Kidney epithelial cell (primary cell): ENCODE data around the gene ARSB. TPM values are rescaled to one million over a fixed set of nuclear protein-coding genes. Genes with fewer than 3 reads are reported as not detected.

Experiments
- DNase-seq: peaks from one replicate; pipeline ENCODE4 v3.0.0-alpha.2; 2010; ENCODE audit warnings: low read depth
- H3K27me3 ChIP-seq: 2 replicates; pipeline ENCODE4 v1.6.0; 2011; ENCODE audit warnings: low read length; ENCODE audit not compliant: control insufficient read depth, insufficient read depth
- H3K36me3 ChIP-seq: 2 replicates; pipeline ENCODE4 v1.5.1; 2011; ENCODE audit warnings: low read length; ENCODE audit not compliant: control insufficient read depth, insufficient read depth
- H3K4me3 ChIP-seq: 2 replicates; pipeline ENCODE4 v1.5.1; 2011; ENCODE audit warnings: low read depth, mild to moderate bottlenecking, control low read depth, low read length
- total RNA-seq: library from RNA; depleted of rRNA; stranded (reverse); fragments of >200 nt; gene quantifications from 2 replicates; pipeline ENCODE4 v1.2.3, GENCODE V29; 2015
- TF ChIP-seq, protein P1 (sequence below): IDR thresholded peaks from 2 replicates; pipeline ENCODE4 v1.5.1; 2011; ENCODE audit warnings: mild to moderate bottlenecking, moderate library complexity, low read length, control low read depth, inconsistent platforms; ENCODE audit not compliant: insufficient read depth, poor library complexity, severe bottlenecking

Gene ARSB
- total RNA-seq, 1 donor from 2014 or later, result 17.5 TPM

DNA sequence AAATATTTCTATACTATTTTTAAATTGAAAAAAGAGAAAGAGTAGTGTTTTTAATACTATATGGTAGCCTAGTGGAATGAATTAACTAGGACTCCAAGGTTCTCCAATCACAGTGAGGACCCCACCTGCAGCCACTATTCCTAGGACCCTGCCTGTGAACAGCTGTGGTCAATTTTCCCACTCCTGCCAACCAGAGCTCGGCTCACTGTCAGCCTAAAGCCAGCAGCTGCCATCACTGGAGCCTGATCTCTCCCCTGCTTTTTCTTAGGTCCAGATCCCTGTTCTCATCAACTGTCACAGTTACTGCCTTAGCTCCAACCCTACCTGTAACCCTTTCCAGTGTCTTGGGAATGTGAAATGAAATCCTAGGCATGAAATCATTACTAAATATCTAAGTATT is 25.3 kb downstream of the ARSB start:
- DNase-seq, result no peak
- Histone ChIP-seq H3K36me3 (no peaks in the 10 kb centered on the region), H3K4me3 (no peak overlapping the region), H3K27me3 (no peaks in the 10 kb centered on the region)
- TF ChIP-seq, protein P1, sequence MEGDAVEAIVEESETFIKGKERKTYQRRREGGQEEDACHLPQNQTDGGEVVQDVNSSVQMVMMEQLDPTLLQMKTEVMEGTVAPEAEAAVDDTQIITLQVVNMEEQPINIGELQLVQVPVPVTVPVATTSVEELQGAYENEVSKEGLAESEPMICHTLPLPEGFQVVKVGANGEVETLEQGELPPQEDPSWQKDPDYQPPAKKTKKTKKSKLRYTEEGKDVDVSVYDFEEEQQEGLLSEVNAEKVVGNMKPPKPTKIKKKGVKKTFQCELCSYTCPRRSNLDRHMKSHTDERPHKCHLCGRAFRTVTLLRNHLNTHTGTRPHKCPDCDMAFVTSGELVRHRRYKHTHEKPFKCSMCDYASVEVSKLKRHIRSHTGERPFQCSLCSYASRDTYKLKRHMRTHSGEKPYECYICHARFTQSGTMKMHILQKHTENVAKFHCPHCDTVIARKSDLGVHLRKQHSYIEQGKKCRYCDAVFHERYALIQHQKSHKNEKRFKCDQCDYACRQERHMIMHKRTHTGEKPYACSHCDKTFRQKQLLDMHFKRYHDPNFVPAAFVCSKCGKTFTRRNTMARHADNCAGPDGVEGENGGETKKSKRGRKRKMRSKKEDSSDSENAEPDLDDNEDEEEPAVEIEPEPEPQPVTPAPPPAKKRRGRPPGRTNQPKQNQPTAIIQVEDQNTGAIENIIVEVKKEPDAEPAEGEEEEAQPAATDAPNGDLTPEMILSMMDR, result no peak

DNA sequence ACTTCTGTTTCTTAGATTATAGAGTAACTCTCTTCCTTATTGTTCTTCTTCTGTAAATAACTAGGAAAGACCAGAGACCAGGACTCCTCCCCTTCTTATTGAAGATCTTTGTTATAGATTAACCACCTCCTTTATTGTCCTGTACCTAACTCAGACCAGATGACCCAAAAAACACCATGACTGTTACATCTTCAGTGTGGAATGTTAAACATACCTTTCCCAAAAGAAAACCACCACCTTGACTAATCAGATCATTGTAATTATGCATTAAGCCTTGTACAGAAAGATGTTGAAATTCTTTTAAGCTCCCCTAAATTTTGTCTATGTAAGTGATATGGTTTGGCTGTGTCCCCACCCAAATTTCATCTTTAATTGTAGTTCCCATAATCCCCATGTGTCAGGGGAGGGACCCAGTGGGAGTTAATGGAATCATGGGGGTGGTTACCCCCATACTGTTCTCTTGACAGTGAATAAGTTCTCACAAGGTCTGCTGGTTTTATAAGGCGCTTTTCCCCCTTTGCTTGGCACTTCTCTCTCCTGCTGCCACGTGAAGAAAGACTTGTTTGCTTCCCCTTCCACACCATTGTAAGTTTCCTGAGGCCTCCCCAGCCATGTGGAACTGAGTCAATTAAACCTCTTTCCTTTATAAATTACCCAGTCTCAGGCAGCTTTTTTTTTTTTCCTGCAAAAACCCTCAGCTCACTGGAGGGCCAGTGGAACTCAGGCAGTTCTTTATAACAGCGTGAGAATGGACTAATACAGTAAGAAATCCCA is 26.3 kb downstream of the ARSB start:
- TF ChIP-seq, protein P1, result no peak
- Histone ChIP-seq H3K36me3 (no peaks in the 10 kb centered on the region), H3K4me3 (no peak overlapping the region), H3K27me3 (no peaks in the 10 kb centered on the region)
- DNase-seq, result peak; percentile 48

DNA sequence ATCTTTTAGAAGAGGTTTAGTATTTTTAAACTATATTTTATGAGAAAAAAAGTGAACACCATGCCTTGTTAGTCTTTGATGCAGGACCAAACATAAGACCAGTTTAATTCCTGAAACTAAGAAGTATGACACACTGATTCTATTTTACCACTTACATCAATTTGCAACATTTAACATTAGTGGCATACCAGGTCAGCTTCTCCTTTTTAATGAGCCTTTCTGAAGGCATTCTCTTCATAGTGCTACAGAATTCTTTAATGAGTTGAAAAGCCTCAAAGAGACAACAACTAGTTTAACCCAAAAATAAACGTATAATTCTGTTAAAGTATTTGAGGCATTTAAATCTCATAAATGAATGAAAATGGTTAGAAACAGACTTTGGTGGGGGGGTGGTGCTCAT is 28.2 kb downstream of the ARSB start:
- TF ChIP-seq, protein P1, result no peak
- DNase-seq, result no peak
- Histone ChIP-seq H3K4me3 (no peak overlapping the region), H3K36me3 (no peaks in the 10 kb centered on the region), H3K27me3 (no peaks in the 10 kb centered on the region)

DNA sequence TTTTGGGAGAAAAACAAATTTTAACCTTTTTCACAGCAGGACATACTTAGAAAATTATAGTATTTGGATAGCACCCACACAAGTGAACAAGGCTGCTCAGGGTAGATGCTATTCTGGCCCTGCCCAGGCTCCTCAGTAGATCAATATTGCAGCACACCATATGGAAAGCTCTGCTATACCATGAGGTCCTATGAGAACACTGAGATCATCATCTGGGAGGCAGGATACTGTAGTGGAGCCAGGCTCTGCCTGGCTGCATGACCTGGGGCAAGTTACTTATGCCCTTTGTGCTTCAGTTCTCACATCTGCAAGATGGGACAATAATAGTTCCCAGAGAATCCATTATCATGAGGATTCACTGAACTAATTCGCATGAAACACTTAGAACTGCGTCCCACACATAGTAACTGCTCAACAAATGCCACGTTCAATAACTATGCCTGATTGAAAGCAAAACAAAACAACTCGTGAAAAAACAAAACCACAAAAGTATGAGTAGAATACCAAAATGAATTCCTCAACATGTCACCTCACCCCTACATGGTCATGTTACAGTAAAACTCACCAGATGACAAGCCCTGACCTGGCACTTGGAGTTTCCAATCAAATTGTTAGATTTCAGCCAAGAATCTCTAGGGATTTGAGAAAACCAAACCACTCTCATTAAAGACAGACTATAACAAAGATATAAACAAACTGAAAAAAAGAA is 31.9 kb downstream of the ARSB start:
- Histone ChIP-seq H3K36me3 (no peaks in the 10 kb centered on the region), H3K4me3 (no peak overlapping the region), H3K27me3 (no peaks in the 10 kb centered on the region)
- no peak for DNase-seq
- TF ChIP-seq, protein P1, result no peak

DNA sequence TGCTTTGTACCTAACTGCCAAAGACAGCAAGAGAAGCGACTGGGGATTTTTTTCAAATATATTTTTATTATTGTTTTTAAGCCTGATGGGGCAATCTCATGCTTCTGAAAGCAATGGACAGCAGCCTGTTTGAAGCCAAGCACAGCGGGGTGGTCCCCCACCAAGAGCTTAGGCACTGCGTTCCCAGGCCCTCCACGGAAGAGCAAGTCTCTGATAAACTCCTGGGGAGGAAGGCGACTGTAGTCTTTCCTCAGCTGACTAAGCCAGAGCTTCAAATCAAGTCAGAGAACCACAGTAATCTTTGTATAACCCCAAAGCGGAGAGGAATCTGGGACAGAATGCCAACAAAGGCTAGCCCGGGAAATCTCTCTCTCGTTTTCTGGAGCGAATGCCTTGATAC is 54.4 kb downstream of the ARSB start:
- TF ChIP-seq, protein P1, result no peak
- no peak overlapping the region for H3K4me3 ChIP-seq
- no peaks in the 10 kb centered on the region for H3K27me3 ChIP-seq
- H3K36me3 ChIP-seq, result no peaks in the 10 kb centered on the region
- DNase-seq, result no peak
